PC-3 (cell line): Measurements from ENCODE around the gene SH3BGRL3. TPM values are rescaled to one million over a fixed set of nuclear protein-coding genes. Genes with fewer than 3 reads are reported as not detected.

Experiments
- ATAC-seq: fragments of 200-7000 bp; cut with Tn5 transposase; 2 replicates; pipeline ENCODE4 v1.9.1; 2020; ENCODE audit warnings: mild to moderate bottlenecking, moderate library complexity
- BruUV-seq: library from RNA; stranded (reverse); fragments of 400-500 nt; replicated peaks from 2 replicates; lab custom pipeline; 2021; lab: Mats Ljungman, UMichigan
- CTCF ChIA-PET: fragments of 300-600 bp; sonication (Branson Sonifier 250); formaldehyde crosslinking; loops from one replicate; lab custom pipeline; 2022; ENCODE audit warnings: antibody characterized with exemption; lab: Charles Lee
- POLR2A ChIA-PET: fragments of 300-600 bp; sonication (Branson Sonifier 250); formaldehyde crosslinking; loops from one replicate; lab custom pipeline; 2022; ENCODE audit warnings: antibody characterized with exemption; ENCODE audit not compliant: unreplicated experiment; lab: Charles Lee
- DNase-seq: peaks from one replicate; pipeline ENCODE4 v3.0.0-alpha.2; 2015
- H2AFZ ChIP-seq: fragments of 300-600 bp; sonication (generic); 2 replicates; pipeline ENCODE4 v1.6.0; 2016; ENCODE audit warnings: antibody characterized with exemption, low read length
- H3F3A ChIP-seq: fragments of 300-600 bp; sonication (generic); one replicate; pipeline ENCODE4 v1.6.0; 2017; ENCODE audit warnings: antibody characterized with exemption, low read length, control low read depth, mild to moderate bottlenecking; ENCODE audit not compliant: unreplicated experiment
- H3K27ac ChIP-seq: fragments of 300-600 bp; sonication (generic); 2 replicates; pipeline ENCODE4 v1.5.1; 2016; ENCODE audit warnings: mild to moderate bottlenecking, low read length
- H3K27me3 ChIP-seq: fragments of 300-600 bp; sonication (generic); 2 replicates; pipeline ENCODE4 v1.6.1; 2016; ENCODE audit warnings: low read length, mixed read lengths
- H3K36me3 ChIP-seq: fragments of 300-600 bp; sonication (generic); 2 replicates; pipeline ENCODE4 v1.6.1; 2016; ENCODE audit warnings: low read depth, mixed run types, low read length, mixed read lengths
- H3K4me1 ChIP-seq: fragments of 300-600 bp; sonication (generic); 2 replicates; pipeline ENCODE4 v1.5.1; 2016; ENCODE audit warnings: low read length; ENCODE audit not compliant: insufficient read depth
- H3K4me2 ChIP-seq: fragments of 300-600 bp; sonication (generic); 2 replicates; pipeline ENCODE4 v1.6.0; 2016; ENCODE audit warnings: low read length
- H3K4me3 ChIP-seq: fragments of 300-600 bp; sonication (generic); 2 replicates; pipeline ENCODE4 v1.5.1; 2016; ENCODE audit warnings: mild to moderate bottlenecking, low read length, mixed read lengths
- H3K79me2 ChIP-seq: fragments of 300-600 bp; sonication (generic); 2 replicates; pipeline ENCODE4 v1.6.1; 2017; ENCODE audit warnings: low read length, mixed read lengths
- H3K9ac ChIP-seq: fragments of 300-600 bp; sonication (generic); 2 replicates; pipeline ENCODE4 v1.6.0; 2016; ENCODE audit warnings: mild to moderate bottlenecking, low read length
- H3K9me2 ChIP-seq: fragments of 300-600 bp; sonication (generic); replicated peaks from 2 replicates; pipeline ENCODE4 v1.6.1; 2016; ENCODE audit warnings: mixed run types, low read length, mixed read lengths
- H3K9me3 ChIP-seq: fragments of 300-600 bp; sonication (generic); 2 replicates; pipeline ENCODE4 v1.6.1; 2016; ENCODE audit warnings: low read length, mixed read lengths
- H4K20me1 ChIP-seq: fragments of 300-600 bp; sonication (generic); 2 replicates; pipeline ENCODE4 v1.6.1; 2016; ENCODE audit warnings: low read length, mixed read lengths
- EZH2 ChIP-seq: fragments of 300-600 bp; sonication (generic); IDR thresholded peaks from one replicate; pipeline ENCODE4 v1.6.1; 2017; ENCODE audit warnings: antibody characterized with exemption, mild to moderate bottlenecking, low read length; ENCODE audit not compliant: unreplicated experiment
- EZH2phosphoT487 ChIP-seq: fragments of 300-600 bp; sonication (generic); IDR thresholded peaks from 2 replicates; pipeline ENCODE4 v1.6.1; 2018; ENCODE audit warnings: mild to moderate bottlenecking, antibody characterized with exemption, low read length, borderline replicate concordance
- intact Hi-C: fragments of 100-400 bp; cut with micrococcal nuclease; formaldehyde crosslinking; loops from 2 replicates; pipeline ENCODE4 v1.9.0; 2023
- total RNA-seq: library from RNA; depleted of rRNA; stranded (reverse); fragments of >200 nt; gene quantifications from 2 replicates; pipeline ENCODE4 v1.2.3, GENCODE V29; 2014
- TF ChIP-seq, protein P1 (sequence below): fragments of 300-600 bp; sonication (generic); conservative IDR thresholded peaks from 2 replicates; pipeline ENCODE4 v1.5.1; 2017; ENCODE audit warnings: antibody characterized with exemption, low read depth, mild to moderate bottlenecking, low read length

Gene SH3BGRL3
- total RNA-seq, 1 experiment from 2014 or later = 181 TPM

DNA sequence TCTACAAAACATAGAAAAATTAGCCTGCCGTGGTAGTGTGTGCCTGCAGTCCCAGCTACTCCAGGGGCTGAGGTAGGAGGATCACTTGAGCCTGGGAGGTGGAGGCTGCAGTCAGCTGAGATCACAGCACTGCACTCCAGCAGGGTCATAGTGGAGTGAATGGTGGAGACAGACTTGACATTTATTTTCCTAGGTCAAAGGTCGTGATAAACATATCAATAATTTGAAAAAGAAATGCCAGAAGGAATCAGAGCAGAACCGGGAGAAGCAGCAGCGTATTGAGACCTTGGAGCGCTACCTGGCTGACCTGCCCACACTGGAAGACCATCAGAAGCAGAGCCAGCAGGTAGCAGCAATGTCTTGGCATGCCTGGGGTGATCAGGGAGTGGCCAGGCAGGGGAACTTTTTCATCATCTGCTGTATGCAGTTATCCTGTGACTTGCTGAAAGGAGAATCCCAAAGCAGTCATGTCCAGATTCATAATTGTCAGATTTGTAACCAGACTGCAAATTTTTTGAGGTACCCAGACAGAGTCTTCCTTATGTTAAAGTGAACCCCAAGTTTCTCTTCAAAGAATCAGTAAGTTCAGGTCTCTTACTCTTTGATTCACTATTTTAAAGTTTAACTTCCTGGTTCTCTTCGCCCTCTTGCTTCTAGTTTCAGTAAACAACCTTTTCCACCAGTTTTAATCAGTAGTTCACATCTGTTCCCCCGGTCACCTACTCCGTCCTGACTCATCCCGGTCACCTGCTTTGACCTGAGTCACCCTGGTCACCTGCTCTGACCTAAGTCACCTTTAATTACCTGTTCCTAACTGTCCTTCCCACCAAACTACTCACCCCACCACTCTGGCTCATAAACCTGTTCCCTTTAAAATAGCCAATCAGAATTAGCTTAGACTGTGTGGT lies 11.3 kb upstream of the SH3BGRL3 start:
- TF ChIP-seq EZH2phosphoT487 = no peak
- TF ChIP-seq, protein P1, sequence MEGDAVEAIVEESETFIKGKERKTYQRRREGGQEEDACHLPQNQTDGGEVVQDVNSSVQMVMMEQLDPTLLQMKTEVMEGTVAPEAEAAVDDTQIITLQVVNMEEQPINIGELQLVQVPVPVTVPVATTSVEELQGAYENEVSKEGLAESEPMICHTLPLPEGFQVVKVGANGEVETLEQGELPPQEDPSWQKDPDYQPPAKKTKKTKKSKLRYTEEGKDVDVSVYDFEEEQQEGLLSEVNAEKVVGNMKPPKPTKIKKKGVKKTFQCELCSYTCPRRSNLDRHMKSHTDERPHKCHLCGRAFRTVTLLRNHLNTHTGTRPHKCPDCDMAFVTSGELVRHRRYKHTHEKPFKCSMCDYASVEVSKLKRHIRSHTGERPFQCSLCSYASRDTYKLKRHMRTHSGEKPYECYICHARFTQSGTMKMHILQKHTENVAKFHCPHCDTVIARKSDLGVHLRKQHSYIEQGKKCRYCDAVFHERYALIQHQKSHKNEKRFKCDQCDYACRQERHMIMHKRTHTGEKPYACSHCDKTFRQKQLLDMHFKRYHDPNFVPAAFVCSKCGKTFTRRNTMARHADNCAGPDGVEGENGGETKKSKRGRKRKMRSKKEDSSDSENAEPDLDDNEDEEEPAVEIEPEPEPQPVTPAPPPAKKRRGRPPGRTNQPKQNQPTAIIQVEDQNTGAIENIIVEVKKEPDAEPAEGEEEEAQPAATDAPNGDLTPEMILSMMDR = no peak
- TF ChIP-seq EZH2 = no peak
- Histone ChIP-seq H3K9me3 (peaks cover 21% of the 10 kb centered on the region), H3K79me2 (no peaks in the 10 kb centered on the region), H3K36me3 (peaks cover 83% of the 10 kb centered on the region), H3K27me3 (no peaks in the 10 kb centered on the region), H3K9ac (no peak overlapping the region), H3K4me2 (no peak overlapping the region), H2AFZ (no peak overlapping the region), H4K20me1 (no peaks in the 10 kb centered on the region), H3F3A (no peaks in the 10 kb centered on the region), H3K27ac (no peak overlapping the region), H3K4me1 (no peaks in the 10 kb centered on the region), H3K4me3 (no peak overlapping the region), H3K9me2 (no peaks in the 10 kb centered on the region)
- ChIA-PET CTCF (no interaction called here), POLR2A (no interaction called here)
- BruUV-seq = no TSS peak
- DNase-seq (no peak), ATAC-seq (no peak)
- intact Hi-C loops = no loop called here

DNA sequence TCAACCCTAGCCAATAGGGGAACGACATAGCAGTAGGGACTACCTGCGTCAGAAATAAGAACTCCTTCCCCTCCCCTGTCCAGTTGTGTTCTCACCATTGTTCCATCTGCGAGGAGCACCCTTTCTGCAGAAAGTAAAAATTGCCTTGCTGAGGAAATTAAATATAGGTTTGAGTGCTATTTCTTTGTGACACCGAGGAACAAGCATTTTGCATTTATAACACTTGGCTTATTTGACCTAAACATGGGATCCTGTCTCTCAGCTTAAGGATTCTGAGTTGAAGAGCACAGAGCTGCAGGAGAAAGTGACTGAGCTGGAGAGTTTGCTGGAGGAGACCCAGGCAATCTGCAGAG lies 10.7 kb upstream of the SH3BGRL3 start:
- intact Hi-C loops = no loop called here
- peaks cover 3% of the 10 kb centered on the region for H3K4me1 ChIP-seq
- CTCF ChIA-PET = no interaction called here
- no peak overlapping the region for H3K9ac ChIP-seq
- no peaks in the 10 kb centered on the region for H3K9me2 ChIP-seq
- peaks cover 80% of the 10 kb centered on the region for H3K36me3 ChIP-seq
- BruUV-seq = no TSS peak
- ATAC-seq = no peak
- no peak for TF ChIP-seq EZH2
- no peak for TF ChIP-seq EZH2phosphoT487
- TF ChIP-seq, protein P1 = no peak
- H3K27me3 ChIP-seq = no peaks in the 10 kb centered on the region
- no peaks in the 10 kb centered on the region for H3K79me2 ChIP-seq
- H3K4me2 ChIP-seq = no peak overlapping the region
- H3K4me3 ChIP-seq = no peak overlapping the region
- H3F3A ChIP-seq = no peaks in the 10 kb centered on the region
- no peak overlapping the region for H2AFZ ChIP-seq
- peaks cover 21% of the 10 kb centered on the region for H3K9me3 ChIP-seq
- H4K20me1 ChIP-seq = no peaks in the 10 kb centered on the region
- POLR2A ChIA-PET = no interaction called here
- no peak overlapping the region for H3K27ac ChIP-seq
- no peak for DNase-seq
